OCI-LY1 (cell line): ENCODE data around the gene PRELID2.

Experiments used
- H2AFZ ChIP-seq: fragments of 200-600 bp; sonication (generic), shearing (Covaris generic); 2 replicates; pipeline ENCODE4 v1.6.0; 2014; ENCODE audit warnings: antibody characterized with exemption, mild to moderate bottlenecking, low read length
- H3F3A ChIP-seq: fragments of 200-600 bp; sonication (generic), shearing (Covaris generic); 2 replicates; pipeline ENCODE4 v1.6.0; 2014; ENCODE audit warnings: mild to moderate bottlenecking, antibody characterized with exemption, low read length, moderate library complexity; ENCODE audit not compliant: insufficient read depth
- H3K27ac ChIP-seq: fragments of 200-600 bp; sonication (generic); 2 replicates; pipeline ENCODE4 v1.5.1; 2014; ENCODE audit warnings: low read length, mixed run types, mild to moderate bottlenecking, low read depth; ENCODE audit not compliant: poor library complexity, severe bottlenecking
- H3K27me3 ChIP-seq: fragments of 200-600 bp; sonication (generic); 2 replicates; pipeline ENCODE4 v1.6.0; 2014; ENCODE audit warnings: antibody characterized with exemption, mild to moderate bottlenecking, low read length, moderate library complexity; ENCODE audit not compliant: insufficient read depth
- H3K36me3 ChIP-seq: fragments of 200-600 bp; sonication (generic); 2 replicates; pipeline ENCODE4 v1.6.1; 2014; ENCODE audit warnings: mild to moderate bottlenecking, antibody characterized with exemption, low read length, moderate library complexity, mixed read lengths; ENCODE audit not compliant: insufficient read depth
- H3K4me1 ChIP-seq: fragments of 200-600 bp; sonication (generic); 2 replicates; pipeline ENCODE4 v1.5.1; 2014; ENCODE audit warnings: mild to moderate bottlenecking, low read length, moderate library complexity; ENCODE audit not compliant: insufficient read depth, severe bottlenecking
- H3K4me2 ChIP-seq: fragments of 200-600 bp; sonication (generic), shearing (Covaris generic); 2 replicates; pipeline ENCODE4 v1.6.1; 2014; ENCODE audit warnings: low read length
- H3K4me3 ChIP-seq: fragments of 200-600 bp; sonication (generic); 2 replicates; pipeline ENCODE4 v1.5.1; 2014; ENCODE audit warnings: low read length, low read depth, mild to moderate bottlenecking, mixed read lengths; ENCODE audit not compliant: poor library complexity, severe bottlenecking
- H3K79me2 ChIP-seq: fragments of 200-600 bp; shearing (Covaris generic); 2 replicates; pipeline ENCODE4 v1.6.1; 2016; ENCODE audit warnings: mixed run types, low read length, mixed read lengths; ENCODE audit not compliant: insufficient read depth
- H3K9ac ChIP-seq: fragments of 200-600 bp; sonication (generic), shearing (Covaris generic); 2 replicates; pipeline ENCODE4 v1.6.1; 2014; ENCODE audit warnings: mild to moderate bottlenecking, low read length, mixed read lengths
- H3K9me2 ChIP-seq: fragments of 200-600 bp; sonication (generic), shearing (Covaris generic); 2 replicates; pipeline ENCODE4 v1.6.1; 2014; ENCODE audit warnings: low read depth, mild to moderate bottlenecking, low read length, mixed read lengths
- H3K9me3 ChIP-seq: fragments of 200-600 bp; shearing (Covaris generic); 2 replicates; pipeline ENCODE4 v1.6.1; 2014; ENCODE audit warnings: low read length, mixed read lengths
- H4K20me1 ChIP-seq: fragments of 200-600 bp; sonication (generic), shearing (Covaris generic); 2 replicates; pipeline ENCODE4 v1.6.0; 2016; ENCODE audit warnings: mild to moderate bottlenecking, low read length; ENCODE audit not compliant: insufficient read depth
- EZH2 ChIP-seq: fragments of 200-600 bp; sonication (generic), shearing (Covaris generic); IDR thresholded peaks from 2 replicates; pipeline ENCODE4 v1.8.0; 2017; ENCODE audit warnings: borderline replicate concordance, mixed run types, mild to moderate bottlenecking, antibody characterized with exemption, low read length, moderate library complexity, mixed read lengths
- TF ChIP-seq, protein P1 (sequence below): fragments of 200-600 bp; sonication (generic), shearing (Covaris generic); IDR thresholded peaks from 2 replicates; pipeline ENCODE4 v1.5.1; 2017; ENCODE audit warnings: mild to moderate bottlenecking, antibody characterized with exemption, low read length, moderate library complexity, mixed read lengths

PRELID2 gene

DNA sequence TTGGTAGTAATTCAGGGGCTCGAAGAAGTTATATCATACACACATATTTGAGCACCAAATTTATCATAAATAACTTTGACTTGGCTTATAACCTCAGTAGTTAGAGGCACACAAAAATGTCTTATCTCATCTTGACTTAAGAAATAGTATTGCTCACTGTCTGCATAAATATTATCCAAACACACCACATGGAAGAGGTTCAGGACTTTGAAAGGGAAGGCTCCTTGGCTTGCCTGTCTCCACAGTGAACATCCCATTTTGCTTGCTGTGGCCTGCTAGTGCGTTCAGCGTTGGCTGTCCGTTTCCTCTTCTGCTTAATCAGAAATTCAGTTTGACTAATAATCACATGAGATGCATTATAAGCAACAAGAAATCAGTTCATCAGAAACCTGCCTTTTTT lies 23.8 kb upstream of the PRELID2 start:
- Histone ChIP-seq H3K27ac (no peak overlapping the region), H3K36me3 (no peaks in the 10 kb centered on the region), H3K4me3 (no peak overlapping the region), H3F3A (no peaks in the 10 kb centered on the region), H2AFZ (no peak overlapping the region), H3K27me3 (no peaks in the 10 kb centered on the region), H3K9ac (no peak overlapping the region), H3K9me3 (no peaks in the 10 kb centered on the region), H3K9me2 (no peaks in the 10 kb centered on the region), H3K79me2 (no peaks in the 10 kb centered on the region), H3K4me1 (no peaks in the 10 kb centered on the region), H4K20me1 (no peaks in the 10 kb centered on the region), H3K4me2 (no peak overlapping the region)
- TF ChIP-seq, protein P1, sequence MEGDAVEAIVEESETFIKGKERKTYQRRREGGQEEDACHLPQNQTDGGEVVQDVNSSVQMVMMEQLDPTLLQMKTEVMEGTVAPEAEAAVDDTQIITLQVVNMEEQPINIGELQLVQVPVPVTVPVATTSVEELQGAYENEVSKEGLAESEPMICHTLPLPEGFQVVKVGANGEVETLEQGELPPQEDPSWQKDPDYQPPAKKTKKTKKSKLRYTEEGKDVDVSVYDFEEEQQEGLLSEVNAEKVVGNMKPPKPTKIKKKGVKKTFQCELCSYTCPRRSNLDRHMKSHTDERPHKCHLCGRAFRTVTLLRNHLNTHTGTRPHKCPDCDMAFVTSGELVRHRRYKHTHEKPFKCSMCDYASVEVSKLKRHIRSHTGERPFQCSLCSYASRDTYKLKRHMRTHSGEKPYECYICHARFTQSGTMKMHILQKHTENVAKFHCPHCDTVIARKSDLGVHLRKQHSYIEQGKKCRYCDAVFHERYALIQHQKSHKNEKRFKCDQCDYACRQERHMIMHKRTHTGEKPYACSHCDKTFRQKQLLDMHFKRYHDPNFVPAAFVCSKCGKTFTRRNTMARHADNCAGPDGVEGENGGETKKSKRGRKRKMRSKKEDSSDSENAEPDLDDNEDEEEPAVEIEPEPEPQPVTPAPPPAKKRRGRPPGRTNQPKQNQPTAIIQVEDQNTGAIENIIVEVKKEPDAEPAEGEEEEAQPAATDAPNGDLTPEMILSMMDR = no peak
- TF ChIP-seq EZH2 = no peak

DNA sequence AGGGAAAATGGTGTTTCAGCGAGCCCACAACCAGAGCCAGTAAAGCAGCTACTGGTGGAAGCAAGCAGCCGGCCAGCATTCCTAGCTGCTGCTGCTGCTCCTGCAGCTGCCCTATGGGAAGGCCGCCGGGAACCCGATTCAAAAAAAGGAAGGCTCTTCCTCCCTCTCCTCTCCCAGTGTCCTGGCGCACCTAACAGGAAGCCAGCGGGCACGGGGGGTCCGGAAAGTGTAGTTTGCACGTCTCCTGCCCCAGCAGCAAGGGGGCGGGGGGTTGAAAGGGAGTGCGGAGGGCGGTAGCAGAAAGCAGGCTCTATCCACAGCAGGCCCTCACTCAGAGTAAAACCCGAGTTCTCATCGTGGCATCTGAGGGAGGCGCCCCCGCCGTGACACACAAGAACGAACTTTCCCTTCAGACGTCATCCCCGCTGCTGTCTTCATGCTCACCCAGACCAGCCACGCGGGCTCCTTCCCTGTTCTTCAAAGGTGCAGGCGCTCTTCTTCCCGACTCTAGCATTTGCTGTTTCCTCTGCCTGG lies 21.2 kb upstream of the PRELID2 start:
- Histone ChIP-seq H3K9ac (no peak overlapping the region), H3K4me1 (no peaks in the 10 kb centered on the region)
- TF ChIP-seq EZH2 = no peak
- TF ChIP-seq, protein P1 = no peak

DNA sequence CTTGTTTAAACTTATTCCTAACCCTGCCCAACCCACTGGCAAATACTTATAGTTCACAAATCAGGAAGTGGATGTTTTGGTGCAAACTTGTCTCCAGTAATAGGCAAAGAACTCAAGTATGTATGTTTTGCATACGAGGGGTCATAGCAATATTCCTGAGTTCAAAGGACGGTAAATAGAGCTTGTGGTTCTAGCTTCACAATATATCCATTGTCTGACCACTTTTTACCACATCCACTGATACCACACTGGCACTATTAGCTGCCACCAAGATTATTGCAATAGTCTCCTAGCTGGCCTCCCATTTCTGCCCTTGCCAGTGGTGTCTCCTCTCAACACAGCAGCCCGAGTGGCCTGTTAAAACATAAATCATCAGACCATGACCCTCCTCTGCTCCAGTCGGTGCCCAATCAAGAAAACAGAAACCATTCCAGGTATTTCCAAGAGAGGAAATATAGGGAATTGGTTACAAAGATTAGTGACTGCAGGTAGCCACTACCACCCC lies 20.7 kb upstream of the PRELID2 start:
- Histone ChIP-seq H3K79me2 (no peaks in the 10 kb centered on the region), H3K9ac (no peak overlapping the region), H3K27me3 (no peaks in the 10 kb centered on the region), H3K4me1 (no peaks in the 10 kb centered on the region), H3K9me2 (no peaks in the 10 kb centered on the region), H4K20me1 (no peaks in the 10 kb centered on the region), H2AFZ (no peak overlapping the region), H3K4me3 (no peak overlapping the region), H3K36me3 (no peaks in the 10 kb centered on the region), H3K27ac (no peak overlapping the region), H3K4me2 (no peak overlapping the region), H3K9me3 (no peaks in the 10 kb centered on the region), H3F3A (no peaks in the 10 kb centered on the region)
- TF ChIP-seq EZH2 = no peak
- TF ChIP-seq, protein P1 = no peak

More for the DNA sequence above, 21.2 kb upstream of the PRELID2 start:
- H3K4me2 ChIP-seq = no peak overlapping the region
- no peaks in the 10 kb centered on the region for H3K79me2 ChIP-seq
- no peak overlapping the region for H2AFZ ChIP-seq
- no peaks in the 10 kb centered on the region for H3K9me3 ChIP-seq
- no peaks in the 10 kb centered on the region for H3F3A ChIP-seq
- no peak overlapping the region for H3K27ac ChIP-seq
- H4K20me1 ChIP-seq = no peaks in the 10 kb centered on the region
- no peaks in the 10 kb centered on the region for H3K27me3 ChIP-seq
- no peaks in the 10 kb centered on the region for H3K36me3 ChIP-seq
- H3K4me3 ChIP-seq = no peak overlapping the region
- no peaks in the 10 kb centered on the region for H3K9me2 ChIP-seq
